GM21367 (cell line): ENCODE measurements around the gene RBM4.

Experiments
- ATAC-seq: cut with Tn5 transposase; IDR thresholded peaks from one replicate; pipeline ENCODE4 v1.9.1; 2021; ENCODE audit not compliant: unreplicated experiment

Gene RBM4

GRCh38 chr11:66687831-66688281, 49.4 kb downstream of the RBM4 start:
- ATAC-seq = no peak

- ATAC-seq = no peak
Measured at GRCh38 chr11:66688561-66689534, 50.3 kb downstream of the RBM4 start.

- no peak for ATAC-seq
Measured at GRCh38 chr11:66689661-66690590, 51.4 kb downstream of the RBM4 start.

- no peak for ATAC-seq
Measured at GRCh38 chr11:66691311-66691980, 52.9 kb downstream of the RBM4 start.

GRCh38 chr11:66692446-66692845, 53.9 kb downstream of the RBM4 start:
- no peak for ATAC-seq

- ATAC-seq = no peak
Measured at GRCh38 chr11:66692871-66693331, 54.4 kb downstream of the RBM4 start.

- ATAC-seq = no peak
Measured at GRCh38 chr11:66693356-66694055, 55.0 kb downstream of the RBM4 start.

GRCh38 chr11:66694056-66694410, 55.5 kb downstream of the RBM4 start:
- no peak for ATAC-seq

GRCh38 chr11:66694732-66695207, 56.3 kb downstream of the RBM4 start:
- ATAC-seq = no peak
